PFSK-1 (cell line): ENCODE measurements around the gene PGA5.

ENCODE experiments used
- POLR2AphosphoS5 ChIP-seq: IDR thresholded peaks from 2 replicates; pipeline ENCODE4 v1.6.1; 2012; ENCODE audit warnings: low read depth, mild to moderate bottlenecking, control low read depth, low read length, moderate library complexity
- SIN3A ChIP-seq: IDR thresholded peaks from 2 replicates; pipeline ENCODE4 v1.6.1; 2012; ENCODE audit warnings: mild to moderate bottlenecking, low read length, moderate library complexity, borderline replicate concordance; ENCODE audit not compliant: insufficient read depth
- TAF1 ChIP-seq: IDR thresholded peaks from 2 replicates; pipeline ENCODE4 v1.6.1; 2012; ENCODE audit warnings: low read length, control low read depth, borderline replicate concordance; ENCODE audit not compliant: insufficient read depth
- TF ChIP-seq, protein P1 (sequence below), 2 experiments: IDR thresholded peaks; 2 replicates each; pipeline versions ENCODE4 v1.6.1 to v1.8.0; 2011 to 2012; ENCODE audit warnings: low read depth in 2 of 2, low read length in 2 of 2, control low read depth in 1 of 2, inconsistent platforms in 1 of 2, mild to moderate bottlenecking in 1 of 2, moderate library complexity in 1 of 2; ENCODE audit not compliant: insufficient read depth in 1 of 2

DNA sequence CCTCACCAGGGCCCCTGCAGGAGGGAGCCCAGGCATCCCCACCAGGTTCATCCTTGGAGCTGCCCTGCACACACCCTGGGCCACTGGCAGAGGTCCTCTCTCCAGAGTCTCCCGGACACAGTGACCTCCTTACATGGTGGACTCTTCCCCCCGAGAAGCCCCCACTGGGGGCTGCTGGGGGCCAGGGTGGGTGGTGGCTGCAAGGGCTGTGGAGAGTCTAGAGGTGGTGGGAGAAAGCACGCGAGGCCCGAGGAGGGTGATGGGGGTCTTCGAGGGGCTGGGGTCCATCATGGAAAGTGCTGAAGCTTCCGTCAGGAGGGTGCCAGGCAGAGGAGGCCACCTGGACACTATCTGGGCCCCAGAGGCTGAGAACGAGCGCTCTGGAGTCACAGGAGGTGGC, 17.6 kb downstream of the PGA5 start:
- TF ChIP-seq POLR2AphosphoS5 (no peak), SIN3A (no peak), TAF1 (no peak)
- TF ChIP-seq, protein P1, sequence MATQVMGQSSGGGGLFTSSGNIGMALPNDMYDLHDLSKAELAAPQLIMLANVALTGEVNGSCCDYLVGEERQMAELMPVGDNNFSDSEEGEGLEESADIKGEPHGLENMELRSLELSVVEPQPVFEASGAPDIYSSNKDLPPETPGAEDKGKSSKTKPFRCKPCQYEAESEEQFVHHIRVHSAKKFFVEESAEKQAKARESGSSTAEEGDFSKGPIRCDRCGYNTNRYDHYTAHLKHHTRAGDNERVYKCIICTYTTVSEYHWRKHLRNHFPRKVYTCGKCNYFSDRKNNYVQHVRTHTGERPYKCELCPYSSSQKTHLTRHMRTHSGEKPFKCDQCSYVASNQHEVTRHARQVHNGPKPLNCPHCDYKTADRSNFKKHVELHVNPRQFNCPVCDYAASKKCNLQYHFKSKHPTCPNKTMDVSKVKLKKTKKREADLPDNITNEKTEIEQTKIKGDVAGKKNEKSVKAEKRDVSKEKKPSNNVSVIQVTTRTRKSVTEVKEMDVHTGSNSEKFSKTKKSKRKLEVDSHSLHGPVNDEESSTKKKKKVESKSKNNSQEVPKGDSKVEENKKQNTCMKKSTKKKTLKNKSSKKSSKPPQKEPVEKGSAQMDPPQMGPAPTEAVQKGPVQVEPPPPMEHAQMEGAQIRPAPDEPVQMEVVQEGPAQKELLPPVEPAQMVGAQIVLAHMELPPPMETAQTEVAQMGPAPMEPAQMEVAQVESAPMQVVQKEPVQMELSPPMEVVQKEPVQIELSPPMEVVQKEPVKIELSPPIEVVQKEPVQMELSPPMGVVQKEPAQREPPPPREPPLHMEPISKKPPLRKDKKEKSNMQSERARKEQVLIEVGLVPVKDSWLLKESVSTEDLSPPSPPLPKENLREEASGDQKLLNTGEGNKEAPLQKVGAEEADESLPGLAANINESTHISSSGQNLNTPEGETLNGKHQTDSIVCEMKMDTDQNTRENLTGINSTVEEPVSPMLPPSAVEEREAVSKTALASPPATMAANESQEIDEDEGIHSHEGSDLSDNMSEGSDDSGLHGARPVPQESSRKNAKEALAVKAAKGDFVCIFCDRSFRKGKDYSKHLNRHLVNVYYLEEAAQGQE (IDR thresholded peaks at IDR 0.05; ENCODE audit: insufficient read depth in 1 of 2, low read depth in 2 of 2, low read length in 2 of 2): no peak
